MCF 10A (cell line): ENCODE results near the gene PAX6. TPM values are rescaled to one million over a fixed set of nuclear protein-coding genes. Genes with fewer than 3 reads are reported as not detected.

Source experiments
- BruUV-seq: library from RNA; stranded (reverse); fragments of 400-500 nt; replicated peaks from 2 replicates; lab custom pipeline; 2021; lab: Mats Ljungman, UMichigan
- CTCF ChIA-PET: fragments of 300-600 bp; sonication (Branson Sonifier 250); formaldehyde crosslinking; extraction: SDS; loops from one replicate; lab custom pipeline; 2021; ENCODE audit warnings: antibody characterized with exemption, inconsistent platforms; lab: Yijun Ruan, JAX
- POLR2A ChIA-PET: fragments of 300-600, 350-650 bp; sonication (Branson Sonifier 250); formaldehyde crosslinking; extraction: SDS; loops from one replicate; lab custom pipeline; 2020; ENCODE audit warnings: antibody characterized with exemption, inconsistent platforms; lab: Yijun Ruan, JAX
- DNase-seq: peaks from one replicate; pipeline ENCODE4 v3.0.0-alpha.2; 2018; ENCODE audit not compliant: unreplicated experiment
- H3K27ac Mint-ChIP-seq: one replicate; pipeline ENCODE4 v1.8.0; 2022; ENCODE audit warnings: mild to moderate bottlenecking, low read depth, mixed read lengths; ENCODE audit not compliant: unreplicated experiment
- H3K27me3 Mint-ChIP-seq: one replicate; pipeline ENCODE4 v1.8.0; 2022; ENCODE audit warnings: mixed read lengths; ENCODE audit not compliant: insufficient read depth, unreplicated experiment
- H3K36me3 Mint-ChIP-seq: one replicate; pipeline ENCODE4 v1.8.0; 2022; ENCODE audit warnings: mild to moderate bottlenecking, moderate library complexity, mixed read lengths; ENCODE audit not compliant: insufficient read depth, unreplicated experiment
- H3K4me1 Mint-ChIP-seq: one replicate; pipeline ENCODE4 v1.8.0; 2022; ENCODE audit warnings: mixed read lengths; ENCODE audit not compliant: insufficient read depth, unreplicated experiment
- H3K4me3 Mint-ChIP-seq: one replicate; pipeline ENCODE4 v1.8.0; 2022; ENCODE audit warnings: mild to moderate bottlenecking, moderate library complexity, mixed read lengths; ENCODE audit not compliant: unreplicated experiment
- H3K9me3 Mint-ChIP-seq: one replicate; pipeline ENCODE4 v1.8.0; 2022; ENCODE audit warnings: mixed read lengths; ENCODE audit not compliant: unreplicated experiment
- CTCF ChIP-seq: fragments of 200-600 bp; IDR thresholded peaks from one replicate; pipeline ENCODE4 v1.8.0; 2022; ENCODE audit warnings: antibody characterized with exemption, mild to moderate bottlenecking; ENCODE audit not compliant: unreplicated experiment
- intact Hi-C: fragments of 100-400 bp; cut with micrococcal nuclease; formaldehyde crosslinking; loops from 2 replicates; pipeline ENCODE4 v1.14.1; 2022
- total RNA-seq: library from RNA; stranded (reverse); gene quantifications from 2 replicates; pipeline ENCODE4 v1.2.3, GENCODE V29; 2022

Gene PAX6
- total RNA-seq, 1 experiment from 2014 or later = not detected

GRCh38 chr11:31740131-31740530 lies 71.0 kb downstream of the PAX6 start:
- Mint-ChIP-seq H3K27ac (no peak overlapping the region), H3K27me3 (no peaks in the 10 kb centered on the region), H3K4me3 (no peak overlapping the region), H3K36me3 (no peaks in the 10 kb centered on the region), H3K9me3 (peaks cover 7% of the 10 kb centered on the region), H3K4me1 (no peaks in the 10 kb centered on the region)
- TF ChIP-seq CTCF = no peak
- CTCF ChIA-PET = no interaction called here
- POLR2A ChIA-PET = no interaction called here
- intact Hi-C loops = no loop called here
- BruUV-seq = no TSS peak
- no peak for DNase-seq
